IPS-15b (cell line): ENCODE results near the gene FBXL5.
A peak's percentile ranks its signal among the peaks of the same experiment; 100 is the strongest.

Experiments
- H3K27me3 ChIP-seq: one replicate; pipeline ENCODE4 v1.6.1; 2013; ENCODE audit warnings: low read length; ENCODE audit not compliant: control insufficient read depth, insufficient read depth
- H3K36me3 ChIP-seq: one replicate; pipeline ENCODE4 v1.6.1; 2013; ENCODE audit warnings: low read length; ENCODE audit not compliant: control insufficient read depth, insufficient read depth
- H3K4me1 ChIP-seq: one replicate; pipeline ENCODE4 v1.6.1; 2013; ENCODE audit warnings: mild to moderate bottlenecking, low read length; ENCODE audit not compliant: control insufficient read depth, insufficient read depth
- H3K4me3 ChIP-seq: one replicate; pipeline ENCODE4 v1.5.1; 2013; ENCODE audit warnings: low read depth, low read length
- H3K9ac ChIP-seq: one replicate; pipeline ENCODE4 v1.6.1; 2013; ENCODE audit warnings: low read depth, mild to moderate bottlenecking, low read length
- H3K9me3 ChIP-seq: one replicate; pipeline ENCODE4 v1.6.1; 2013; ENCODE audit warnings: mild to moderate bottlenecking, low read length; ENCODE audit not compliant: control insufficient read depth, insufficient read depth

FBXL5 gene

GRCh38 chr4:15658136-15658770, 3.1 kb upstream of the FBXL5 start:
- Histone ChIP-seq H3K36me3 (no peaks in the 10 kb centered on the region), H3K9ac (no peak overlapping the region), H3K4me3 (no peak overlapping the region), H3K9me3 (no peaks in the 10 kb centered on the region), H3K27me3 (no peaks in the 10 kb centered on the region), H3K4me1 (peaks cover 11% of the 10 kb centered on the region)

GRCh38 chr4:15657366-15657765, 2.2 kb upstream of the FBXL5 start:
- H3K4me3 ChIP-seq: no peak overlapping the region
- no peak overlapping the region for H3K9ac ChIP-seq

DNA sequence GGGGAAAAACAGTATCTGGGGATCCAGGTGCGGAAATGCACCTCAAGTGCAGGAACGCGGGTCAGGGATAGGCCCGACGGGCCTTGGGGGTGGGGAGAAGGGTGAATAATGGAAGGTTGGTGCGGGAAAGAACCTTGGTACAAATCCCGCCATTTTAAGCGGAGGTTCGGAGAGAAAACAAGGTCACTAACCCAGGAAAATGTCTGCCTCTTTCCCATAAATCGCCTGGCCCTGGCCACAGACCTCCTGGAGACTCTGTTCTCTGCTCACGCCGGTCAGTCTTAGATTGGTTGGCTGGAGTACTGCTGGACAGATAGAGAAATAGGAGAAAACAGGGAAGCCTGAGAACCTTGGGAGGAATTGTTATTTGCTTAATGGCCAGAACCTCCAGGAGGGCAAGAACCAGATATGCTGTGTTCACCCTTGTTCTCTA, 897 bp upstream of the FBXL5 start:
- H3K27me3 ChIP-seq: no peaks in the 10 kb centered on the region
- H3K4me1 ChIP-seq: peaks cover 19% of the 10 kb centered on the region
- no peaks in the 10 kb centered on the region for H3K9me3 ChIP-seq
- no peaks in the 10 kb centered on the region for H3K36me3 ChIP-seq
- H3K9ac ChIP-seq: peak overlapping the region; percentile 98
- H3K4me3 ChIP-seq: peak overlapping the region; percentile 71

More at GRCh38 chr4:15657366-15657765, 2.2 kb upstream of the FBXL5 start:
- H3K4me1 ChIP-seq: peaks cover 15% of the 10 kb centered on the region
- no peaks in the 10 kb centered on the region for H3K9me3 ChIP-seq
- no peaks in the 10 kb centered on the region for H3K27me3 ChIP-seq
- no peaks in the 10 kb centered on the region for H3K36me3 ChIP-seq

DNA sequence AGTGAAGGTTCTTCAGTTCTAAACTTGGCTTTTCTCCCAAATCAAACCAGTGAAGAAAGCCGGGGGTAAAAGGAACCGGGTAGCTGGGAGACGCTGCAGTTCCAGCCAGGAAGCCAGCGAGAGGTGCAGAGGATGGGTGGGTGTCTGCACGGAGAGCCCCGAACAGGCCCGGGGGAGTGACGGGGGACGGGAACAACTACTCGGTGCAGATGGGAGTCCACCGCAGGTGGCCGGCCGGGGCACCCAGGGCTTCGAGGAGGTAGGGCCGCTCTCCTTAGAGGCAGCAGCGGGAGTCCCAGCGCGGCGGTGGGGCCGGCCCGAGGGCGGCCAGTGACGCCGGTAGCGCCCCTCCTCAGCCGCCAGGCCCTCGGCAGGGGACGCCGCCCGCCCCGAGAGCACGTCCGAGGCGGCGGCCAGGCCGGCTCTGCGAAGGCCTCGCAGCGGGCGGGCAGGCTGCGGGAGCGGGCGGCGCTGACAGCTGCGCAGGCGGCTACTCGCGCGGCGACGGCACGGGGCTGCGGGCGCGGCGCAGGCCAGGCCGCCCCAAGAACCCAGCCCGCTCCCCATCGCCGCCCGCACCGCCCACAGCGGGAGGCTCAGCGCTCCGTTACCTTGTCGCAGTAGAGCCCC, 449 bp downstream of the FBXL5 start:
- Histone ChIP-seq H3K9ac (peak overlapping the region; percentile 66), H3K4me1 (peaks cover 23% of the 10 kb centered on the region), H3K4me3 (peak overlapping the region; percentile 69), H3K36me3 (no peaks in the 10 kb centered on the region), H3K9me3 (no peaks in the 10 kb centered on the region), H3K27me3 (no peaks in the 10 kb centered on the region)

GRCh38 chr4:15653864-15654592, 1.1 kb downstream of the FBXL5 start:
- peak overlapping the region; percentile 69 for H3K4me3 ChIP-seq
- no peaks in the 10 kb centered on the region for H3K36me3 ChIP-seq
- H3K27me3 ChIP-seq: no peaks in the 10 kb centered on the region
- no peaks in the 10 kb centered on the region for H3K9me3 ChIP-seq
- peak overlapping the region; percentile 41 for H3K9ac ChIP-seq
- peaks cover 23% of the 10 kb centered on the region for H3K4me1 ChIP-seq

DNA sequence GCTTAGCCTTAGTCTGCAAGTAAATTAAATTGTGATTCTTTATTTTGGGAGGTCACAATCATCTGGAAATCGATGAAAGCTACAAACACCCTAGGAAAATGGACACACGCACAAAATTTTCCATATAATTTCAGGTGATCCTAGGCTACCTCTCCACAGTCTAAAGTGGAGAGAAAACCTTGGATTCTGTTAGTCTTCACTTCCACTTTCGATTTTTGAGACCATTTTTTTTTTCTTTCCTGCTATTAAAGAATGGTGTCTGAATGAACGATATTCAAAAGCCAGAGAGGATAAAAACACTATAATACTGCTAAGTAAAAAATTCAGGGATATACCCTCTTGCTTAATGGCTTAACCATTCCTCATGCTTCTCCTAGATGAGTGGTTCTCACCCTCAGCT, 1.7 kb downstream of the FBXL5 start:
- Histone ChIP-seq H3K36me3 (no peaks in the 10 kb centered on the region), H3K9me3 (no peaks in the 10 kb centered on the region), H3K9ac (no peak overlapping the region), H3K4me3 (peak overlapping the region; percentile 69), H3K4me1 (peaks cover 23% of the 10 kb centered on the region), H3K27me3 (no peaks in the 10 kb centered on the region)

GRCh38 chr4:15652841-15653240, 2.3 kb downstream of the FBXL5 start:
- Histone ChIP-seq H3K4me1 (peaks cover 23% of the 10 kb centered on the region), H3K36me3 (no peaks in the 10 kb centered on the region), H3K27me3 (no peaks in the 10 kb centered on the region), H3K4me3 (no peak overlapping the region), H3K9ac (no peak overlapping the region), H3K9me3 (no peaks in the 10 kb centered on the region)

GRCh38 chr4:15652191-15652590, 3.0 kb downstream of the FBXL5 start:
- Histone ChIP-seq H3K9ac (no peak overlapping the region), H3K4me1 (peaks cover 23% of the 10 kb centered on the region)

DNA sequence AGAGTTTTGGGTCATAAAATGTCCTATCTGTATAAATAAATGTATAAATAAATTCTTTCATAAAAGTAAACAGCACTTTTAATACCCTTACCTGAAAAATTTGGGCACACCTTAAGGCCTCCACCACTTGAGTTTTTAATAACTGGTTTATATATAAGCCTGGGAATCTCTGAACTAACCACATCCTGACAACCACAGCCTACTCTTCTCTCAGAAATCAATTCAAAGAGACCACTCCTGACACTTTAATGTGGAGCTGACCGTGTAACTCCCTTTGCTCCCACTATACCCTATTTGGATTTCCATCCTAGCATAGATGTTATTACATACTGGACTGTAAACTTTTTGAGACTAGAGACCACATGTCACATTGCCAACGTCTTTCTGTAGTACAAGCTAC, 3.5 kb downstream of the FBXL5 start:
- Histone ChIP-seq H3K4me3 (no peak overlapping the region), H3K36me3 (no peaks in the 10 kb centered on the region), H3K9me3 (no peaks in the 10 kb centered on the region), H3K4me1 (peaks cover 23% of the 10 kb centered on the region), H3K27me3 (no peaks in the 10 kb centered on the region), H3K9ac (no peak overlapping the region)

More at GRCh38 chr4:15652191-15652590, 3.0 kb downstream of the FBXL5 start:
- H3K4me3 ChIP-seq: no peak overlapping the region
- no peaks in the 10 kb centered on the region for H3K36me3 ChIP-seq
- H3K9me3 ChIP-seq: no peaks in the 10 kb centered on the region
- no peaks in the 10 kb centered on the region for H3K27me3 ChIP-seq

- Histone ChIP-seq H3K9me3 (no peaks in the 10 kb centered on the region), H3K27me3 (no peaks in the 10 kb centered on the region), H3K4me3 (no peak overlapping the region), H3K9ac (no peak overlapping the region), H3K4me1 (peaks cover 18% of the 10 kb centered on the region), H3K36me3 (no peaks in the 10 kb centered on the region)
Measured at GRCh38 chr4:15649914-15650545, 5.1 kb downstream of the FBXL5 start.

GRCh38 chr4:15648600-15648999, 6.6 kb downstream of the FBXL5 start:
- Histone ChIP-seq H3K4me1 (peaks cover 16% of the 10 kb centered on the region), H3K9me3 (no peaks in the 10 kb centered on the region), H3K9ac (no peak overlapping the region), H3K27me3 (no peaks in the 10 kb centered on the region), H3K36me3 (no peaks in the 10 kb centered on the region), H3K4me3 (no peak overlapping the region)
